ENCODE results near the gene TMEM94.

TMEM94 gene

DNA sequence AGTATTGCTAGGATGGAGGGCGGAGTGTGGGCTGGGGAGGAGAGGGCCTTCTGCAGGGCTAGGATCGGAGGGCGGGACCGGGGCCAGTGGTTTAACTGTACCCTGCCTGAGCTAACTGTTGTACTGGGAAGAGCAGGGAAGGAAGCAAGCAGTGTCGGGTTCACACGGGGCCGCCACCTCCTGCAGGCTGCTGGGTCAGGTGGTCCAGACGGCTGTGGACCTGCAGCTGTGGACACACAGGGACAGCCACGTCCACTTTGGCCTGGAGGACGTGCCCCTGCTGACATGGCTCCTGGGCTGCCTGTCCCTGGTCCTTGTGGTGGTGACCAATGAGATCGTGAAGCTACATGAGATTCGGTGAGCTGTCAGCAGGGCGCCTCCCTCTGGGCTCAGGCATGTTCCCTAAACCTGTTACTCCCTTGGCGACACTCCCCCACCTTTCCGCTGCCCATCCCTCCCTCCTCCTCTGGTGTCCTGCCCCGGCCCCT is 42.3 kb downstream of the TMEM94 start:
- no peak for DNase-seq

DNA sequence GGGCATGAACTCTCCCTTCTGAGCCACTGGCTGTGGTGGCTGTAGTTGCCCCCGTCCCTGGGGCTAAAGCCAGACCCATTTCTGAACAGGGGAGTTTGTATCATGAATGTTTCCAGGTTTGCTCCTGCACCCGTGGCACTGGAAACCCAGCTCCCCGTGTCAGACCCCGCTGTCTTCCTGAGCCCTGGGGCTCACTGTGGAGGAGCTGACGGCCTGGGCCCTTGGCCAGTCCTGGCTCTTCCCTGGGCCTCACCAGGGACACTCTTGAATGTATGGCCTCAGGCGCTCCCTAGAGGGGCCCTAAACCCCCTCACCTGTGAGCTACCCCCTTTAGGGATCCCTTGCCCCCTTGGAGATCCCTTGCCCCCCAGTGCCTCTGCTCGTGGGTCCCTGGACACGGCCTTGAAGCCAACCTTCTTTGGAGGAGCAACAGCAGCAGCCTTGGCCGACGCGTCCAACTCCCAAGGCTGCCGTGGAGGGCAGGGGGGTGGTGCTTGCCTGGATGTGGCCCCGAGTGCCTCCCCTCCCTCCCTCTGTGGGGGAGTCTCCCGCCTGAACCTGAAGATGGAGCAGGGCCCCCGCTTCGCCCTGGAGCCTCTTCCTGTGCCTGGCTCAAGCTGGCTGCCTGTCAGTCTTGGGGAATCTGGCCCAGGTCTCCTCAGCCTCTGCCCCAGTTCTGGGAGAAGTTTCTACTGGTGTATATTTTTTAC is 43.0 kb downstream of the TMEM94 start:
- no peak for DNase-seq

DNA sequence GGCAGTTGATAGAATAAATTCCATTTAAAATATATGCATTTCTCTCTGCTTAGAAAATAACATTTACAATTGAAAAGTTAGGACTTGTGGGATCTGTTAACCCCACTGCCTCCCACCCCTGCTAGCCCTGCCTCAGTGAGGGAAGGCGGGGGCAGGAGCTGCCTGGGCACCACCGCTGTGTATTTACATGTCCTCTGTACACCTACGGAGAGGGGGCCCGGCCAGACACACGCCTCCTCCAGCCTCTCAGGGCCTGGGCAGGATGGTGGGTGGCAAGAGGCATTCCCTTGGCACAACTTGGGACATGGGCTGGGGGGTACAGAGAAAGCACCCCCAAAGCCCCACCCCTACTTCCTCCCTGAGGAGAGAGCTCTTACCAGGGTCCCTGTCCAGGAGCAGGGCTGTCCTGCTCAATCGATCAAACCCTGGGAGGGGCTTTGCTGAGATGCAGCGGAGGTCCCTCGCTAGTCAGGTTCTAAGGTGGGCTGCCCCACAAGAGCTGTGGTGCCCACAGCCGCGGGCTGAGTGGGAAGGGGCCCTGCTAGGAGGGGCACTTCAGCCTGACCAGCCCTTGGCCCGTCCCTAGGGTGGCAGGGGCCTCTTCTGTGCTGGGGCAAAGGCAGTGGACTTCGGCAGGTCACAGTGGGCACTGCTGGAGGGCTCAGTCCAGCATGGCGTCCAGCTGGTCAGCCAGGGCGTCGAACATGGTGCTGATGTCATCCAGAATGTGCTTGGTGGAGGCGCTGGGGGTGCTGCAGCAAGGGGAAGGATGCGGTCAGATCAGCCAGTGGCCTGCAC is 44.2 kb downstream of the TMEM94 start:
- no peak for DNase-seq

DNA sequence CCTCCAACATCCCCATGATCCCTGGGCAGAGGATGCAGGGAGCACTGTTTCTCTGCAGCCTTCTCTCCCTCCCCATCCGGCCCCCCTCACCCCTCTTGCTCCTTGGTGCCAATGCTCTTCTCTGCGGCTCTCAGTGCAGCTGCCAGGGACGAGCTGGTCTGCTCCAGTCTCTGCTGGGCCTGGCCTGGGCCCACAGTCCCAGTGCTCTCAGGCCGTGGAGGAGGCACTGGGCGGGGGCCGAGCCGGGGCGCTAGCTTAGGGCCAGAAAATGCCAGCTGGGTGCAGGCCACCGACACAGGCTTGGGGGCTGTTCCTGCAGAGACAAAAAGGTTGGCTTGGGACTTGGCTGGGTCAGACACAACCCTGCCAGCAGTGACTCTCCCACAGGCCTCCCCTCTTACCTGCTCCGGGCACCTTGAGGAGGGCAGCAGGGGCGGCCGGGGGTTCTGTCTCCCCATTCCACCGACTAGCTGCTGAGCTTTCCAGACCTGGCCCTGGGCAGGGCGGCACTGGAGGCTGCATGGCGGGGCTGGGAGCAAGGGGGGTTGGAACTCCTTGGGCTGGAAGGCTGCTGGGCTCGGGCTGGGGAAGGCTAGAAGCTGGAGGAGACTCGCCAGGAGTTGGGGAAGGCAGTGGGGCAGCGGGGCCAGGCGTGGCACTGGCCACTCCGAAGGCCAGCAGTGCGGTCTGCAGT is 45.1 kb downstream of the TMEM94 start:
- DNase-seq = no peak

DNA sequence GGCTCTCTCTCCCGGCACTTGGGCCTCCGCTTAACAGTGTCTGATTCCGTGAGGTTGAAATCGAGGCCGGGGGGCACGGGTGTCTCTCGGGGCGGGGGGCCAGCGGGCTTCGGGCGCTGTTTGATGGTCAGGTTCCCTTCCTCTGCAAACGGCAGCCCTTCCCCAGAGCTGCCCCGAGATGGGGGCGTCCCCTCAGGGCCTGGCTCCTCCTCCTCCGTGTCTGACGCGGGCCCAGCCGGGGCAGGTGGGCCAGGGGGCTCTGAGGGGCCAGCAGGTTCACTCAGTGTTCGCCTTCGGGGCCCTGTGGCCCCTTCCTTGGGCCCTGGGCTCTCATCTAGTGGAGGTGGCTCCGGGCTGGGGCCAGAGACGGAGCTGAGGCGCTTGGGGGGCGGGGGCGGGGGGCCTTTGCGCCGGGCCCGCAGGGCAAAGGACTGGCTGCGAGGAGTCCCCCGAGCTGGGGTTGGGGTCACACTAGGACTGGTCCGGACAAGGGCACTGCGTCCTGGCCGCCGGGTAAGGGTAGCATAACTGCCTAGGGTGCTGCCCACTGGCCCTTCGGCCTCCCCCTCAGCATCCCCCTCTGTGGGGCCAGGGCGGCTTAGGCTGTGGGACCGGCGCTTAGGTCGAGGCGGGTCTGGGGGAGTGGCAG is 45.8 kb downstream of the TMEM94 start:
- DNase-seq = no peak

DNA sequence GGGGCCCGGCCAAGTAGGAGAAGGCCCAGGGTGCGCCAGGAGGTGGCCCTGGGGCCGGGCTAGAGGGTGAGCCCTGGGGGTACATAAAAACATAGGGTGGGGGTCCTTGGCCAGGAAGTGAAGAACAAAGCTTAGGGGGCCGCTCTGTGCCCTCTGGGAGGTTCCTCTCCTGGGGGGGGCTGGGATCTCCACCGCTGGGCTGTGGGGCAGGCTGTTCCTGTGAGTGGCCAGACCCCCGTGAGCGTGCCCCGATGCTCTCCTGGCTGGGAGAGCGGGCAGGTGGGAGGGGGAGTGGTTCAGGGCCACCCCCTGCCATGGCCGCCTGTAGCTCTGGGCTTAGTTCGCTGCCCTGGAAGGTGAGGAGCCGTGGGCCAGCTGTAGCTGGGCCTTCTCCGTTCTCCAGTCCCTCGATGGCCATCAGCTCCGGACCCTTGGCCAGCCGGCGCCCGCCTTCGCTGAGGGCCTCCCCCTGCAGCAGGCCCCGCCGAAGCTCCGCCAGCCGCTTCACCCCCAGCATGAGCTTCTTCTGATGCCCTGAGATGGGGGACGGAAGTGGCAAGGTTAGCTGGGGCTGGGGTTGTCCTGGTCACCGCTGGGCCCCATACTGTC is 46.4 kb downstream of the TMEM94 start:
- no peak for DNase-seq

DNA sequence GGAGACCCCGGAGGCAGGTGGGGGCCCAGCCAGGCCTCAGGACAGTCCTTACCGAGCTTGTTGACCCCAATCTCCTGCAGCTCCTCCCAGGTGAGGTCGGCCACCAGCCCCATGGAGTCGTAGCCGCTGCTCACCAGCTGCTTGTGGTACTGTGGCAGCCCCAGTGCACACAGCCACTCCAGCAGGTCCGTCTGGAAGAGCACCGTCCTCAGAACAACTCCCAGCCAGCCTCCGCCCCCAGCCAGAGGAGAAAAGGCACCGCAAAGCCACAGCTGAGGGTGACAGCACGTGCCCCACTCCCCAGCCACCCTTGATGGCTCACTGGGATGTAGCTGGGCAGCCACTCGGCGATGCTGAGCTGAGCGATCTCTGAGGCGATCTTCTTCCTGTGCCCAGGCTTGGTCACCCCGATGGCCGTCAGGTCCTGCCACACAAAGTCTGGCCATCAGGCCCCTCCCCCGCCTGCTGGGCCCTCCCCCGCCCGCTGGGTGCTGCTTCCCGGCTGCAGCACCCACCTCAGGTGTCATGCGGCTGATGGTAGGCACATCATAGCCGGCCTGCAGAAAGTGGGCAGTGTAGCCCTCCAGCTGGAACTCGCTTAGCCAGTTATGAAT is 47.0 kb downstream of the TMEM94 start:
- DNase-seq = no peak

DNA sequence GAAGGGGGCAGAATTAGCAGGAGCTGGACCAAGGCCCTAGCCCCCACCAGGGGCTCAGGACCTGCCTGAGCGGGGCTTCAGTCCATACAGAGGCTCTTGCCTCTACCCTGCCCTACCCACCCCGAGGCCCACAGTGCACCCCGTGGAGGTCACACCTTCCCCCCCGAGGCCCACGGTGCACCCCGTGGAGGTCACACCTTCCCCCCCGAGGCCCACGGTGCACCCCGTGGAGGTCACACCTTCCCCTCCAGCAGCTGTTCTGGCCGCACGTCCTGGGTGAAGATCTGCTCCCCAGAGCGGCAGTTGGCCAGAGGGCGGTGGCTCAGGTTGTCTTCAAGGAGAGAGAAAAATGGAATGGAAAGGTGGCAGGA is 47.5 kb downstream of the TMEM94 start:
- no peak for DNase-seq

DNA sequence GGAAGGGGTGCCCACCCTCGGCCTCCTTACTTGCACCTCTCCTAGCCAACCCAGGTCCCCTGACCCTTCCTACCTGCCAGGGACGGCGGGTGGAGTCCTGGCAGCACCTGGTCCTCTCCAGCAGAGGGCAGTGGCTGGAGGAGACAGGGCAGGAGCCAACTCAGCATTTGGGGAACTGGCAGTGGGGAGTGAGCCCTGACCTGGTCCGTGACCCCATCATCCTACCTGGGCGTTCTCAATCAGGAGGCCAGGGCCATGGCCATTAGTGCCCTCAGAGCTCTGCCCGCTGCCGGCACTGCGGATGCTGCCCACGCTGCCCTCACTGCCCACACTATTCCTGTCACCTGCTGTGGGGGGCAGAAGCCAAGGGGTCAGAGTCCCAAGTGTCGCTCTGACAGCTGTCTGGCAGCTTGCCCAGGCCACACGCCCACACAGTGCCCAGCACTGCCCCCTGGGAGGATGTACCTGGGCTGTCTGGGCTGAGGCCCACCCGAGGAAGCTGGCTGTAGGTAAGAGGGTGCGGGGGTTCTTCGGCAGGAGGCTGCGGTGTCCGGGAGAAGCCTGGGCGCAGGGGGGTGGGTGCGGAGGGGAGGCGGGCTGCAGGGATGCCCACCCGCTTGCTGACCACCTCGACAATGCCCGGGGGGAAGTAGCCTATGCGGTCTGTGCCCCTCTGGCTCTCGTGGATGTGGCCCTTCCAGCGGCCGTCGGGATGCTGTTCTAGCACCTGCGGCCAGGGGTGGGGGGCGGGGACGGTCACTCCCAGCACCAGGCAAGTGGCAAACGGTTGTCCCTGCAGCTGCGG is 48.1 kb downstream of the TMEM94 start:
- peak; percentile 56 for DNase-seq

DNA sequence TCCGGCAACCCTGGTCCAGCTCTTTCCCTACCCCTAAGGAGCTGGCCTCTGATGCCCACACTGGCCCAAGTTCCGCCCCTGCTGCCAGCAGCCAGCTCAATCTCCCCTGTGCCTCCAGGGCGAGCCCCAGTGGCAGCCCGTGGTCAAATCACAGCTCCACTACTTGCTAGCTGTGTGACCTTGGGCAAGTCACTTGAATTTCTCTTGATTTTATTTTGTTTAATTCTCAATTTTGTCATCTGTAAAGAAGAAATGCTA is 48.6 kb downstream of the TMEM94 start:
- DNase-seq = no peak

DNA sequence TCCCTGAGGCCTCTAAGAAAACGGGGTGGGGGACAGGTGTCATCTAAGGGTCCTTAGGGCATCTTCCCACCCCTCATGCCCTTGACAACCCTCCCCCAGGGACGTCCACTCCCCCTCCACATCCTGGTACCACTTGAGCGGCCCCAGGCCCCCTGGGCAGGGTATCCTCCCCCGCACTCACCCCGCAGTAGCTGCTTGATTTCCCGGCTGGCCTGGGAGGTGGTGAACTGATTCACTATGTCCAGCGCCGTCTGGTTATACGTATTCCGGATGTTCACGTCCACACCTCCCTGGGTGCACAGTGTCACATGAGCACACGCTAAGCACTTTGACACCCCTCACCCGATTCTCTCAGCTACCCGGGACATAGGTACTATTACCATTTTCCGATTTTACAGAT is 49.2 kb downstream of the TMEM94 start:
- DNase-seq = no peak

DNA sequence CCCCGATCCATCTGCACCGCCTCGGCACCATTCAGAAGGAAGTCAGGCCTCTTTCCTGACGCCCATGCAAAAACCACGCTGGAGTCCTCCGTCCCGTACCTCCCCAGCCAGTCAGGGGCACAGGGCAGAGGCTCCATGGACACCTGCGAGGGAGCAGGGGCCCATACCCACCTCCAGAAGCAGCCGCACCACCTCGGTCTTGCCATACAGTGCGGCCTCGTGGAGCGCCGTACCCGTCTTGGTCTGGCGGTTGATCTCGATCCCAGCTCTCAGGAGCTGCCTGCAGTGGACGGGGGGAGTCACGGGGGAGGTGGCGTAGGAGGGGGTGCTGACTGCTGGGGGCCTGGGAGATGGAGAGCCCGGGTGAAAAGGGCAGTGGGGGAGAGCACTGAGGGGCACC is 49.7 kb downstream of the TMEM94 start:
- no peak for DNase-seq

DNA sequence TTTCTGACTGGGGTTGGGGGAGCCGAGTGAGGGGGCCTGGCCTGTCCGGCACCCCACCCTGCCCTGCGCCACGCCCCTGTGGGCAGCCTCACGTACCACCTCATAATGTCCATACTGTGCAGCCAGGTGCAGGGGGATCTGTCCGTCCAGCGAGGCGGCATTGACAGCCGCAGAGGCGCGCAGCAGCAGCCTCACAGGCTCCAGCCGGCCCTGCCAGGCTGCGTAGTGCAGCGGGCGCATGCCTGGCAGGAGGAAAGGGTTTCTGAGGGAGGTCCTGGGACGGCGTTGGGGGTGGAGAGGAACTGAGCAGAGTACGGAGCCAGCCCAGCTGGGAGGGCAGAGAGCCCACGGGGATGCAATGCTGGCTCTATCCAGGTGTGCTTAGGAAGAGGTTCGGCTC is 50.5 kb downstream of the TMEM94 start:
- DNase-seq = no peak

DNA sequence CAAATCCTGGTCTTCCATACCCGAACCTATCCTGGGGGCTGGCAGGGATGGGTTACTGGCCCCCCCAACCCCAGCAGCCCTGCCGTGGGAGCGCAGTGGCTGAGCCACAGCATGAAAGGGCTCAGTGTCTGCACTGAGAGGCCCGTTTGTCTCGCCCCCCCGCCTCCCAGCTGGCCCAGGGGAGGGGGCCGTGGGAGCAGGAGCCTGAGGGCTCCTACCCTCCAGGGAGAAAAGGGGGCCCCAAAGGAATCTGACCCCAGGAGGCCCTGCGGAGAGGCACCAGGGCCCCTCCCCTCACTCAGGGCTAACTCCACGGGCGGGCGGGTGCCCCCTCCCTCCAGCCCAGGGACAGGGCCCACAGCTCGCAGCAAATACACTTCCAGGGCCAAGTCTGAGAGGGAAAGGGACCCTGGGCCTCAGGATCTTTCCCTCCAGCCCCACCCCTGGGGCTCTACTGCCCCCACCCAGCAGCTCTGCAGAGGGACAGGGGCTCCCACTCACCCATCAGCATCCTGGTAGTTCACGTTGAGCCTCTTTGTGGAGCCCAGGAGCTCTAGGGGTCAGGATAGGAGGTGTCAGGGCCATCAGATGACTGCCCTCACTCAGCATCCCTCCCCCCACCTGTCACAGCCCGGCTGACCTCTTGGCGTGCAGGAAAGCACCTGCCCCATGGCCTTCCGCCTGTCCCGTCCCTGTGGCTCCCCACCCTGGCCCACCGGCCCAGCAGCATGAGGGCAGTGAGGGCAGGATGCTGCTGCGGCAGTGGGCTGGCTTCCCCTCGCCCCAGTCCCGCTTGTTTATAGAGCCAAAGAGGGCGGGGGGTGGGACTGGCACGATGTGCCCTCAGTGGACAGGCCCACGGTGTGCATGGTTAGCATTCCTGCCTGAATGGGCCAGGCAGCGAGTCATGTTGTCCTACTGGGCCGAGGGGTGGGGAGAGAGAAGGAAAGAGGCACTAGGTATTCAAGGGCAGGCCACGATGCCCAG is 51.6 kb downstream of the TMEM94 start:
- DNase-seq = no peak

DNA sequence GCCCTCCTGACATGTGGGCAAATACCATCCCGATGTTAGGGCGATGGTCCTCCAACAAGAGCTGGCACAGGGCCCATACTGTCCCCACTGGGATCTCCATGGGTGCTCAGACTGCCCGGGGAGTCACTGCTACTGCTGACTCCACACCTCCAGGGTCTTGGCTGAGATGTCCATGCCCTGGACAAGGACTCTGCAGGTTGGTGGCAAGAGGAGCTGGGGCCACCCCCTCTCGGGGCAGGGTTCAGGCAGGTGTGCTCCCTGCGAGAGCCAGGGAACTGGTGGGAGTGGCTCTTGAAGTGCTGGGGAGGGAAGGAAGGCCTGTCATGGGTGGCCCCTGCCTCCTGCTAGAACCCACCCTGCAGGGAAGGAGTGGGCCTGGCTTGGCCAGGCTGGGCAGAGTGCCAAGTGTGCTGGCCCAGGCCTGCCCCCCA is 52.5 kb downstream of the TMEM94 start:
- no peak for DNase-seq

DNA sequence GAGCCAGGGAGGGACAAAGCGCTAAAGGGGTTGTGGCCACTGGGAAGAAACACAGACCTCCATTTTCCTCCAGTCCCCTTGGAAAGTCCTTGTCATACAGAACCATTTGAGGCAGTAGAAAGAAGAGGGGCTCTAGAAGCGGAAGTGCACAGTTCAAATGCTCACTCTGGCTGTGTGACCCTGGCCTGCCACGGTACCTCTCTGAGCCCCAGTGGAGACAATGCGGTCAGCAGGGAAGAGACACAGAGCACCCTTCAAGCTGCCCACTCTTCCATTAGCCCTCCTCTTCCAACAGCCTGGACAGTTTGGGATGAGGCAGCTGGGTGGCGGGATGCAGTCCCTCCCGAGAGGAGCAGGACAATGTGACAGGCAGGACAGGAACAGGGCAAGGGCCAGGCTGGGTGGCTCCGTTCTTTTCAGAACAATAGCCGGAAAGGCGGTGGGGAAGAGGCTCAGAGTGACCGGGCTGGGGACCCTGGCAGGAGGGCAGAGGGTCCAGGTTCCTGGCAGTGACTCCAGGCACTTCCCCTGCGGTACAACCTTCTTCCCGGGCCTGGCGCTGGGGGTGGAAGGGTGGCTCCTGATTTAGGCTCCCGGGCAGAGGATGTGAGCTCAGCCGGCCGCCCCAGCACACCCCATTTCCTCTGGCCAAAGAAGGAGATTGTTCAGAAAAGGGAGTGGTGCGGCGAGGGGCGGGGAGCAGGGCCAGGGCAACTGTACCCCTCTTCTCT is 53.3 kb downstream of the TMEM94 start:
- DNase-seq = no peak

DNA sequence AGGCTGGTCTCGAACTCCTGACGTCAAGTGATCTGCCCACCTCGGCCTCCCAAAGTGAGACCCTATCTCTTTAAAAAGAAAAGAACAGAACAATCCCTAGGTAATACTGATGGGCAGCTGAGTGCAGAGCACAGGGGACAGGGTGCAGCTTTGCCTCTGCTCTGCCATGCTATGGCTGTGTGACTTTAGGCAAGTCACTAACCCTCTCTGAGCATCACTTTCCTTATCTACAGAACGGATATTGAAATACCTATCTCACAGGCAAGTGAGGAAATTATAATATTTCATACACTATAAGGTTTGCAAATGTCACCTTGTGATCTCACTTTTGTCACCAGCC is 54.8 kb downstream of the TMEM94 start:
- DNase-seq = no peak

DNA sequence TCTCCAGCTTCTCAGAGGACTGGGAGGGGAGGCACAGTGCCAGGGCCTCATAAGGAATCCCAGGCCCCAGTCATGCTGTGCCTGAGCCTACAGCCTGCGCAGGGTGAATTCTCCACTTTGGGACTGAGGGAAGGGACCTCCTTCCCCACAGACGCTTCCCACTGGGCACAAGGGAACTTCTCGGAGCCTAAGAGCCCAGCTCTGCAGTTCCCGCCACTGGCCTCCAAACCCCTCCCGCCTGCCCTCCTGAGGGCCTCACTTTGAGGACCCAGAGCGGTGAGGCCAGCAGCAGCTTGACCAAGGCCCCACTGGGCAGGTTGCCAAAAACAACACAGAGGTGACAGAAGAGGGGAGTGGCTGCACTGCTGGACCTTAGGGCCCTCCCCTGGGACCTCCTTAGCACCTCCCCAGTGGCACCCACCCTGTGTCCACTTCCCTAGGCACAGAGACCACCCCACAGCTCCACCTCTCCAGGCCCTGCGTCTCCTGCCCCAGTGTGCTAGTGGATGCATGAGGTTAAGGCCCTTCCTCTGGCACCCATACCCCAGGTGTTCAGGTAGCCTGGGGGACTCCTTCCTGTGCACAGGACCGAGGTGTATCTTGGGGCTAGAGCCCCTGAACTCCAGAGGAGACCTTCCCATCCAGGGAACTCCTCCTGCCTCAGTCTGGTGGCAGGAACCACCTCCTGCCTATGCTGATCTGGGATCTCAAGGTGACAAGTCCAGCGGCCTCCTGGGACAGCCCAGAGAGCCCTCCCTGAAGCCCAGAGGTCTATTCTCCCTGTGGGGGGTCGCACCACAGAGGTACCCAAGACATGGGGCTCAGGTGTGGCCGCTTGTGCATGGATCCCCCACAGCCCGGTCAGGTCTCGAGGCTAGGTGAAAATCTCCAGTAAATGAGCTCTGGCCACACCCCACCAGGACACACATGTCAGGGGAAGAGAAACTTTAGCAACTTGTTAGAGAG is 55.5 kb downstream of the TMEM94 start:
- no peak for DNase-seq

Measured in stimulated activated CD8-positive, alpha-beta memory T cell treated with anti-CD3 and anti-CD28 coated beads, Interleukin-4, amount 100 ng/mL, for 48 hours (primary cell).